ENCODE measurements around the gene CRY2. TPM values are rescaled to one million over a fixed set of nuclear protein-coding genes. Genes with fewer than 3 reads are reported as not detected.
A peak's percentile ranks its signal among the peaks of the same experiment; 100 is the strongest.

The CRY2 gene
- total RNA-seq, 2 donors from 2014 or later, result 200 to 224 TPM

DNA sequence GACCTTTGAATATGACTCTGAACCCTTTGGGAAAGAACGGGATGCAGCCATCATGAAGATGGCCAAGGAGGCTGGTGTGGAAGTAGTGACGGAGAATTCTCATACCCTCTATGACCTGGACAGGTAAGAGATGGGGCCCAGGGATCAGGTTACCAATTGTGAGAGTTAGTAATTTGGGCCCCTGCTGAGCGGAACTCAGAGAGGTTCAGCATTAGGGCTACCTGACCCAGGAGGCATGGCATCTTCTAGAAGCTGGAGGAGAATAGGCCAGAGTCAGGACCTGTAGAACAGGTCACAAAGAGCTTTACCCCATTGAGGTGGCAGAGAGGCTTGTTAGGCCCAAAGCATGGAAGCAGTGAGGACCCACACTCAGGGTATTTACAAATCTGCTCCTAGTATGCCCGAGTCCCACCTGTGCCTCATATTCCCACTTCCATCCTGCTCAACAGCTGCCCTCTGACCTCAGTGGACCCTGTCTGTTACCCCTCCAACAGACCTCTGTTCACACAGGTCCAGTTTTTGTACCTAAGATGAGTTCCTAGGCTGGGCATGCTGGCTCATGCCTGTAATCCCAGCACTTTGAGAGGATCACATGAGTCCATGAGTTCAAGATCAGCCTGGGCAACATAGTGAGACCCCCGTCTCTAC, 11.6 kb downstream of the CRY2 start:
- DNase-seq (no peak), ATAC-seq (no peak)
- no peak overlapping the region for H3K4me3 Mint-ChIP-seq
- H3K4me1 Mint-ChIP-seq, result peaks cover 10% of the 10 kb centered on the region
- no peaks in the 10 kb centered on the region for H3K27me3 Mint-ChIP-seq
- peaks cover 8% of the 10 kb centered on the region for H3K36me3 Mint-ChIP-seq (ENCODE audit: low read depth)
- no peak overlapping the region for H3K27ac Mint-ChIP-seq
- no peaks in the 10 kb centered on the region for H3K9me3 ChIP-seq (ENCODE audit: control insufficient read depth, low read length, poor library complexity, severe bottlenecking)

DNA sequence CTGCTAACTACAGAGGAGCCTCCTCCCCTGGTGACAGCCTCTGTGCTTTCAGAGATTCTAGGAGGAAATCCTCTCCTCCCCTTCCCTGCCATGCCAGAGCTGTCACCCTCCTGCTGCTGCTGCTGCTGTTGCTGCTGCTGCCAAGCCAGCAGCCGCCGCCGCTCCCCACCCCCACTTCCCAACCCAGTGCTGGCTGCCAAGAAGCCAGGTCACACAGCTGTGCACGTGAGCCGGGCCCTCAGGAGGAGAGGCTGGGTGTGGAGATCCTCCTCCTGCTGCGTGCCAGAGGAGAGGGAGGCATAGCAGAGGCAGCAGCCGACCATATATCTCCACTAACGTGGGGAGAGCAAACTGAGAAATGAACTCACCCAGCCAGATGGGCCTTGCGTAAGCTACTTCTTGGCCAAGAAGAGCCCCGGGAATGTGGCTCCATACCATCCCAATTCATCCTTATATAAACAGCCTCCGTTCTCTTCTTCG, 12.4 kb downstream of the CRY2 start:
- no peak for DNase-seq
- Mint-ChIP-seq H3K4me1 (peaks cover 8% of the 10 kb centered on the region), H3K27ac (no peak overlapping the region), H3K27me3 (no peaks in the 10 kb centered on the region), H3K4me3 (no peak overlapping the region), H3K36me3 (ENCODE audit: low read depth) (peaks cover 8% of the 10 kb centered on the region)
- no peak for ATAC-seq
- no peaks in the 10 kb centered on the region for H3K9me3 ChIP-seq (ENCODE audit: control insufficient read depth, low read length, poor library complexity, severe bottlenecking)

DNA sequence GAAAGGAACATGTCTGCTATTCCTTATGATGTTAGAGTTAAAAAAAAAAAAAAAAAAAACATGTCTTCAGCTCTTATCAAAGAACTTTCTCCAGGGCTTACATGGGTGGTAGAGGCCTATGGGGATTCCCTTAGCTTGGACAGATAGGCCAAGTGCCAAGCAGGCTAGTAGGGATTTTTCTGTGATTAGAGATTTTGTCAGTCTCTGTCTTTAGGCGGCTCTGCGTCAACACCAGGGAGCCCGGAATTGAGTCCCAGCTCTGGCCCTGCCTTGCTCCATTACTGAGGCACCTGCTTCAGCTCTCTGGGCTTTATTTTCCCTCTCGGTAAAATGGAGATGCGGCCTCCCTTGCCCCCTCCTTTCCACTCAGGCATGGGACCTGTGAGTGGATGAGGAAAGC, 13.1 kb downstream of the CRY2 start:
- H3K9me3 ChIP-seq (ENCODE audit: control insufficient read depth, low read length, poor library complexity, severe bottlenecking), result no peaks in the 10 kb centered on the region
- no peak for DNase-seq
- no peak overlapping the region for H3K4me3 Mint-ChIP-seq
- H3K4me1 Mint-ChIP-seq, result peaks cover 8% of the 10 kb centered on the region
- H3K27me3 Mint-ChIP-seq, result no peaks in the 10 kb centered on the region
- peaks cover 8% of the 10 kb centered on the region for H3K36me3 Mint-ChIP-seq (ENCODE audit: low read depth)
- H3K27ac Mint-ChIP-seq, result peak overlapping the region; percentile 6
- ATAC-seq, result no peak

DNA sequence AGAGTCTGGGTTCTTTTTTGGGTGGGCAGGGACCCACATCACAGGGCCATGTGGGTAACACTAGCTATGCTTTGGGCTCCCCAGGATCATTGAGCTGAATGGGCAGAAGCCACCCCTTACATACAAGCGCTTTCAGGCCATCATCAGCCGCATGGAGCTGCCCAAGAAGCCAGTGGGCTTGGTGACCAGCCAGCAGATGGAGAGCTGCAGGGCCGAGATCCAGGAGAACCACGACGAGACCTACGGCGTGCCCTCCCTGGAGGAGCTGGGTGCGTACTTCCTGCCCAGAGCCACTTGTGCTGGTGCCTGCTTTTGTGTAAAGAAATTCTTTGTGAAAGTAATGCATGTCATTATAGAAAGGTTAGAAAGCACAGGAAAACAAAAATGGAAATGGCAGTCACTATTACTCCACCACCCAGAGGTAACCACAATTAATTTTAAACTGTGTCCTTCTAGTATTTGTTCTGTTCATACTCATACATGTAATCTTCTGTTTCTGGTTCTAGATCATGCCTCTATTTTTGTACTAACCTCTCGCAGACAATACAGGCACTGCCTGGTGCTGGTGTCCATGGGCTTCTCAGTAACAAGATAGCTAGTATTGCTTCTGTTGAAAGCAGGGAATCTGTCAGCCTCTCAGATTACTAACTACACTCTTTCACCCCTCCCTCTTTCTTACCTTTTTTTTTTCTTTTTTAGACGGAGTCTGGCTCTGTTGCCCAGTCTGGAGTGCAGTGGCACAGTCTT, 13.7 kb downstream of the CRY2 start:
- Mint-ChIP-seq H3K4me1 (peaks cover 5% of the 10 kb centered on the region), H3K27ac (peak overlapping the region; percentile 6), H3K4me3 (no peak overlapping the region), H3K36me3 (ENCODE audit: low read depth) (peaks cover 13% of the 10 kb centered on the region), H3K27me3 (no peaks in the 10 kb centered on the region)
- no peak for ATAC-seq
- no peaks in the 10 kb centered on the region for H3K9me3 ChIP-seq (ENCODE audit: control insufficient read depth, low read length, poor library complexity, severe bottlenecking)
- DNase-seq, result no peak

DNA sequence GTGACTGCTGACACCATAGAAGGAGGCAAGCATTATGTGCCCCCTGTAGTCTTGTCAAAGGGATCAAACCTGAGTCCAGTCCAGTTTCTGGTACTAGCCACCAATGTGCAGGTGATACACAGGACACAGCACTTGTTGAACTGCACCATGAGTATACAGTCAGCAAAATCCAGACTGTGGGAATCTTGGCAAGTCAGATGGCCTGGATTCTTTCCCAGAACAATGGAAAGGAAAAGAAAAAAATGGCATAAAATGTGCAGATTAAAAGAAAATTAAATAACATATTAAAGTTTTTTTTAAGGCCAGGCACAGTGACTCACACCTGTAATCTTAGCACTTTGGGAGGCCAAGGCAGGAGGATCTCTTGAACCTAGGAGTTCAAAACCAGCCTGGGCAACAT, 16.8 kb downstream of the CRY2 start:
- DNase-seq (no peak), ATAC-seq (no peak)
- no peak overlapping the region for H3K27ac Mint-ChIP-seq
- no peak overlapping the region for H3K4me3 Mint-ChIP-seq
- no peaks in the 10 kb centered on the region for H3K4me1 Mint-ChIP-seq
- no peaks in the 10 kb centered on the region for H3K27me3 Mint-ChIP-seq
- H3K9me3 ChIP-seq (ENCODE audit: control insufficient read depth, low read length, poor library complexity, severe bottlenecking), result no peaks in the 10 kb centered on the region
- H3K36me3 Mint-ChIP-seq (ENCODE audit: low read depth), result peaks cover 11% of the 10 kb centered on the region

DNA sequence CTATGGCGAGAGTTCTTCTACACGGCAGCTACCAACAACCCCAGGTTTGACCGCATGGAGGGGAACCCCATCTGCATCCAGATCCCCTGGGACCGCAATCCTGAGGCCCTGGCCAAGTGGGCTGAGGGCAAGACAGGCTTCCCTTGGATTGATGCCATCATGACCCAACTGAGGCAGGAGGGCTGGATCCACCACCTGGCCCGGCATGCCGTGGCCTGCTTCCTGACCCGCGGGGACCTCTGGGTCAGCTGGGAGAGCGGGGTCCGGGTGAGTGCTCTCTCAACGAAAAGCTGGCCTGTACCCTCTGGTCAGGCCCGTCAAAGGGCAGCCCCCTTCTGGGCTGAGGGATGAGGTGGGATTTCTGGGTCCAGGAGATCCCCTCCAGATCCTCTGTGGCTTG, 22.3 kb downstream of the CRY2 start:
- no peaks in the 10 kb centered on the region for H3K9me3 ChIP-seq (ENCODE audit: control insufficient read depth, low read length, poor library complexity, severe bottlenecking)
- ATAC-seq (no peak), DNase-seq (no peak)
- Mint-ChIP-seq H3K27me3 (no peaks in the 10 kb centered on the region), H3K4me3 (no peak overlapping the region), H3K27ac (no peak overlapping the region), H3K36me3 (ENCODE audit: low read depth) (peaks cover 23% of the 10 kb centered on the region), H3K4me1 (peaks cover 4% of the 10 kb centered on the region)

DNA sequence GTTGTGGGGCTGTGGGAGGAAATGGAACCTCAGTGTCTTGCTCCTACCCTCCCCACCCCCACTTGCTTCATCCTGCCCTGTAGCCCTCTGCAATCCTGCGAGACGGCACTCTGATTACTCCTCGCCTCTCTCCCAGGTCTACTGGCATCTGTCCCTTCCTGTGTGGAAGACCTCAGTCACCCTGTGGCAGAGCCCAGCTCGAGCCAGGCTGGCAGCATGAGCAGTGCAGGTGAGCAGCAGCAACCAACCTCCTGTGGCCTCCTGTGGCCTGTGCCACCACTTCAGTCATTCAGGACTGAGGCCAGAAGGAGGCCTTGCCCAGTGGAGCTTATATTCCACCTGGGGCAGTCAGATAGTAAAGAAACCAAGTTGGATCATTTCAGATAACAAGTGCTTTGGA, 23.4 kb downstream of the CRY2 start:
- Mint-ChIP-seq H3K4me1 (peaks cover 9% of the 10 kb centered on the region), H3K27me3 (no peaks in the 10 kb centered on the region), H3K4me3 (no peak overlapping the region), H3K36me3 (ENCODE audit: low read depth) (peaks cover 24% of the 10 kb centered on the region), H3K27ac (peak overlapping the region; percentile 77)
- no peaks in the 10 kb centered on the region for H3K9me3 ChIP-seq (ENCODE audit: control insufficient read depth, low read length, poor library complexity, severe bottlenecking)
- ATAC-seq (no peak), DNase-seq (no peak)

DNA sequence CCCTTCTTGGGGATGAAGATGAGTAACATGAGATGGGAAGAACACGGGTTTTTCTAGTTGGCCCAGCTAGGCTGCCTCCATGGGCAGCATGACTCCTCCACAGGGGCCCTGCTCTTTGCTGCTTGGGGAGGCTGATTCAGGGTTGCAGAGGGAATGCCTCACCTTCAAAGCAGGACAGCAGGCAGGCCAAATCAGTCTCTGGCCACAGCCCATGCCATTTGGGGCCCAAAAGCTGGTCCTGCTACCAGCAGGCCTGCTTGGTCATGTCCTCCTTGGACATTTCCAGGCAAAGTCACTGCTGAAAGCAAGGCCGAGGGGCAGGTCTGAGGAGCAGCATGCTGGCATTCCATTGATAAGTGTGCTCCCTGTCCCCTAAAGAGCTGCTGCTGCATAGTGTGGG, 24.4 kb downstream of the CRY2 start:
- Mint-ChIP-seq H3K4me1 (peaks cover 9% of the 10 kb centered on the region), H3K27ac (no peak overlapping the region), H3K4me3 (peak overlapping the region; percentile 57), H3K27me3 (no peaks in the 10 kb centered on the region), H3K36me3 (ENCODE audit: low read depth) (peaks cover 19% of the 10 kb centered on the region)
- H3K9me3 ChIP-seq (ENCODE audit: control insufficient read depth, low read length, poor library complexity, severe bottlenecking), result no peaks in the 10 kb centered on the region
- DNase-seq (no peak), ATAC-seq (no peak)

DNA sequence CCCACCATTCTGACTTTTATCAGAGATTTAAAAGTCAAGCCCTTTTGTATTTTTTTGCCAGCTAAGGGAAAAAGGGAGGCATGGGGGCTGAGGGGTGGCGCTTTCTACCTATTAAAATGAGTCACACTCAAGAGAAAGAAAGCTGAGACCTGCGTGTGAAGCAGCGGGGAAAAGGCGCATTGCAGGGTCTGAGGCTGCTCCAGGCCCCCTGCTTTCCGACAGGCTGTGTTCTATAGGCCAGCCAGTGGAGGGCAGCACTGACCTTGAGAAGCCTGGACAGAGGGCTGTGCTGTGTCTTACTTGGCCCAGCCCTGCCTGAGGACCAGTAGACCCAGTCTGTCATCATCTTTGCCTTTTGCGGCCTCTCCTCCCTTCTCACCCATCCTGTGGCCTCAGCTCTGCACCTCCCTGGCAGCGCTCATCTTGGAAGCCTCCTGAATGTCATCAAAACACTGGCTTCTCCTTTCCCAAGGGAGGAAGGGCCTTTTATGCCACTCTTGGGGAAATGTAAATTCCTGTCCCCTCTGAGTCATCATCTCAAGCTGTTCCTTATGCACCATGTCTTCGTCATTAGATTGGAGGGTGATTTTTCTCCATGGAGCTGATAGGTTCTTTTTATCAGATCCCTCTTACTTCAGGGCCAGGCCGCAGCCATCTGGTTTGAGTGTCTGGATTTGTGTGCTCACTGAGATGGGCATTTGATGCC, 25.5 kb downstream of the CRY2 start:
- Mint-ChIP-seq H3K27me3 (no peaks in the 10 kb centered on the region), H3K27ac (peak overlapping the region; percentile 43), H3K36me3 (ENCODE audit: low read depth) (peaks cover 23% of the 10 kb centered on the region), H3K4me1 (peaks cover 11% of the 10 kb centered on the region), H3K4me3 (no peak overlapping the region)
- DNase-seq (no peak), ATAC-seq (peak; percentile 68)
- H3K9me3 ChIP-seq (ENCODE audit: control insufficient read depth, low read length, poor library complexity, severe bottlenecking), result no peaks in the 10 kb centered on the region

DNA sequence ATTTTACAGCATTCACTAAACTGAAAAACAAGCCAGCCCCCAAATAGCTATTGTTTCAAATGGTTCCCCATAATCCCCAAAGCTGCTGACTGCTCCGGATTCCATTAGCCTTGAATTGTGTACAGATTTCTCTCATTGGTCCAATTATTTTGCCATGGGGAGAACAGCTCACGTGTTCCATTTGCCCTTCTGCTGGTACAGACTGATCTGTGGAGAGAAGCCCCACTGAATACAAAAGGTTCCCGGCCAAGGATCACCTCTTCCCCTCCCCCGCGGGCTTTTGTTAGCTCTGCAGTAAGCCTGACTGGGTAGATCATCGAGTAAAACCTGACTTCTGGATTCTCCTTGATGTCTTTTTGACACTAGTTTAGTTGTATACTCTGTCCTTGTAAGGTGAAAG, 29.1 kb downstream of the CRY2 start:
- no peaks in the 10 kb centered on the region for H3K9me3 ChIP-seq (ENCODE audit: control insufficient read depth, low read length, poor library complexity, severe bottlenecking)
- H3K36me3 Mint-ChIP-seq (ENCODE audit: low read depth), result peaks cover 24% of the 10 kb centered on the region
- peak overlapping the region; percentile 62 for H3K27ac Mint-ChIP-seq
- ATAC-seq (no peak), DNase-seq (no peak)
- no peak overlapping the region for H3K4me3 Mint-ChIP-seq
- H3K27me3 Mint-ChIP-seq, result no peaks in the 10 kb centered on the region
- peaks cover 7% of the 10 kb centered on the region for H3K4me1 Mint-ChIP-seq

DNA sequence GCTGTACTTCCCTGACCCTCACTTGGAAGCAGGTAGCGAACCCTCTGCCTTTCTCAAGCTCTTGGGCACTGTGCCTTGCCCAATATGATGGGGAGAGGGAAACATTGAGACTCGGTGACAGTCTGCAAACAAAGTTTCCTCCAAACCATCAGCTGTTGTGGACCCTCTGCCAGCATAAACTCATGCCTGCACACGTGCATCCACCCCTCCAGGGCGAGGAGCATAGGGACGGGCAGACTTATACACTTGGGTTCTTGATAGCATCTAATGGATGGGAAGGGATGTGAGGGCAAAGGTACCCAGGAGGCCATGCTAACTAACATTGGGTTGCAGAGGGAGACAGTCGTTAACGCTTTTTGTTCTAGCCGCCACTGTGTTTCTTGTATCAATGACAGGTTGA, 29.9 kb downstream of the CRY2 start:
- DNase-seq (no peak), ATAC-seq (no peak)
- no peaks in the 10 kb centered on the region for H3K27me3 Mint-ChIP-seq
- no peaks in the 10 kb centered on the region for H3K9me3 ChIP-seq (ENCODE audit: control insufficient read depth, low read length, poor library complexity, severe bottlenecking)
- H3K27ac Mint-ChIP-seq, result peak overlapping the region; percentile 62
- peak overlapping the region; percentile 33 for H3K4me3 Mint-ChIP-seq
- peaks cover 8% of the 10 kb centered on the region for H3K4me1 Mint-ChIP-seq
- peaks cover 25% of the 10 kb centered on the region for H3K36me3 Mint-ChIP-seq (ENCODE audit: low read depth)

DNA sequence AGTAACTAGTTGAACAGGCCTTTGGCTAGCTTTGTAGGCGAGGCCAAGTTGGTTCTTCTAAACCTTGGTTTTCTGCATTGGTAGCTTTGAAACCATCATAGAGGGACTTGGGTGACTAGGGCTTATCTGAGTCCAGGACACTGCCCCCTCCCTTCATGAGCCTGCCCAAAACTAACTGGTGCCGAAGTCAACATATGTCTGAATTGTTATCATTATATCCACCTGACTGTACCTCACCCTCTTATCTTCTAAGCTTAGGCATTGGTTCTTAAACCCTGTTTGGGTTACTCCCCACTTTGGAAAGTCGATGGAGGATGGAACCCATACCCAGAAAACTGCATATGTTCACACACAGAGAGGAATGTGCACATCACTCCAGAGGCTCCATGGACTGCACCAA, 30.6 kb downstream of the CRY2 start:
- peaks cover 28% of the 10 kb centered on the region for H3K36me3 Mint-ChIP-seq (ENCODE audit: low read depth)
- no peaks in the 10 kb centered on the region for H3K27me3 Mint-ChIP-seq
- DNase-seq (no peak), ATAC-seq (no peak)
- H3K4me1 Mint-ChIP-seq, result peaks cover 10% of the 10 kb centered on the region
- H3K27ac Mint-ChIP-seq, result no peak overlapping the region
- H3K4me3 Mint-ChIP-seq, result no peak overlapping the region
- no peaks in the 10 kb centered on the region for H3K9me3 ChIP-seq (ENCODE audit: control insufficient read depth, low read length, poor library complexity, severe bottlenecking)

DNA sequence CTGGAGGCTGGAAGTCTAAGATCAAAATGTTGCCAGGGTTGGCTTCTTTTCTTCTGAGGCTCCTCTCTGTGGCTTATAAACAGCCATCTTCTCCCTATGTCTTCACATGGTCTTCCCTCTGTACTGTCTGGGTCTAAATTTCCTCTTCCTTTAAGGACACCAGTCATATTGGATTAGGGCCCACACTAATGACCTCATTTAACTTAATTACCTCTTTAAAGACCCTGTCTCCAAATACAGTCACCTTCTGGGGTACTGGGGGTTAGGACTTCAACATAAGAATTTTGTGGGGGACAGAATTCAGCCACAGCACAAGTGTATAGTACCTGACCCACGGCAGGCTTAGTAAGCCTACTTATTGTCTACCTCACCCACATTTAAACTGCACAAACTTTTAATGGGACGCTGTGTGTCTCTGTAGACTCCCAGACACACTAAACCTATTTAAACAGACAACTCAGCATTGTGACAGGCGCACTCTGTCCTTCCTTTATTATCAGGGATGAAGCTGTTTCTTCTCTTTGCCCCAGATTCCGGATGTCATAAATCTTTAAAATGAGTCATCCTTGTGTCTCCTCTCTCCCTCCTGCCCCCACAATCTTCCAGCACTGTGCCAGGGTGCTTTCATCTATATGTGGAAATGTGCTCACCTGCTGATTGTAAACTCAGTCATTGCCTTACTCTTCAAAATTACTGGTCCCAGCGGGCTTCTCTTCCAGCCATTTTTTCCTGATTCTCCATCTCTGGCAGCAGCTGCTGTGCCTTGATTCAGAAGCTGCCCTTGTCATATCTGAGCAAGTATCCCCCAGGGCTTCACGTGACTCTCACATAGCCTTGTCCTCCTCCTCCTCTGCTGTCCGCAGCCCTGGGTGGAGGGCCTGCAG, 32.8 kb downstream of the CRY2 start:
- H3K27ac Mint-ChIP-seq, result peak overlapping the region; percentile 91
- no peaks in the 10 kb centered on the region for H3K9me3 ChIP-seq (ENCODE audit: control insufficient read depth, low read length, poor library complexity, severe bottlenecking)
- no peak for DNase-seq
- ATAC-seq, result no peak
- H3K36me3 Mint-ChIP-seq (ENCODE audit: low read depth), result peaks cover 23% of the 10 kb centered on the region
- peaks cover 12% of the 10 kb centered on the region for H3K4me1 Mint-ChIP-seq
- H3K4me3 Mint-ChIP-seq, result peak overlapping the region; percentile 47
- H3K27me3 Mint-ChIP-seq, result no peaks in the 10 kb centered on the region

Measured in T-helper 17 cell (primary cell).